ENCODE measurements around the gene CPS1. TPM values are rescaled to one million over a fixed set of nuclear protein-coding genes. Genes with fewer than 3 reads are reported as not detected.

CPS1 gene
- total RNA-seq, 1 donor from 2014 or later, result 3.0 TPM

DNA sequence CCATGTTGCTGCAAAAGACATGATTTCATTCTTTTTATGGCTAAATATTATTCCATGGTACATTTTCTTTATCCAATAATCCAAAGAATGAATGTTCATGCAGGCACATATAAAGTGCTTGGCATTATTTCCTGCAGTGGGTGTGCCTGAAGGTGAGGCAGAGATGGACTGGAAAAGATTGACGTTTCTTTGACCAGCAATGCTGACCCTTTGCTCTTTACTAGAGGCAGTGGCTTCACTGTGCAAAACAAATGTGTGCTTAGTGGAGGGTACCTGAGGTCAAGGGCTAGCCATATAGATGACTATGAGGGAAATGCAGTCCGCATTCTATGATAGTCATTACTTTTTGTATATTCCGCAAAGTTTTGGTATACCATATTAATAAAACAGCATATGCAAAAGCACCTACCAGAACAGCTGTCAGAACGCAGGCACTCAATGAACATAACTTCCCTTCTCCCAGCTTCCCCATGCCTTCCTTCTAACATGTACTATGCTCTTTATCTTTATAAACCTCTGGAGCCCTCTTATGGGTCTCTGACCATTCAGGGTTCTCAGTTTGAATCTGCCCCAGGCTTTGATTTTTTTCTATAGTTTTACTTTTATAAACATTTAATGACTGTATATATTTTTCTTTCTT is 32.6 kb upstream of the CPS1 start:
- DNase-seq (no peak), ATAC-seq (no peak)

GRCh38 chr2:210524533-210524932 is 31.9 kb upstream of the CPS1 start:
- H3K4me1 ChIP-seq, result no peaks in the 10 kb centered on the region
- no peak overlapping the region for H3K4me3 ChIP-seq
- no peak for ATAC-seq
- intact Hi-C loops (cut with DNase I), result no loop called here
- H3K36me3 ChIP-seq, result no peaks in the 10 kb centered on the region
- H3K27me3 ChIP-seq (ENCODE audit: low read depth), result no peaks in the 10 kb centered on the region
- H3K9me3 ChIP-seq, result no peaks in the 10 kb centered on the region
- H3K27ac ChIP-seq, result no peak overlapping the region
- TF ChIP-seq, protein P1, sequence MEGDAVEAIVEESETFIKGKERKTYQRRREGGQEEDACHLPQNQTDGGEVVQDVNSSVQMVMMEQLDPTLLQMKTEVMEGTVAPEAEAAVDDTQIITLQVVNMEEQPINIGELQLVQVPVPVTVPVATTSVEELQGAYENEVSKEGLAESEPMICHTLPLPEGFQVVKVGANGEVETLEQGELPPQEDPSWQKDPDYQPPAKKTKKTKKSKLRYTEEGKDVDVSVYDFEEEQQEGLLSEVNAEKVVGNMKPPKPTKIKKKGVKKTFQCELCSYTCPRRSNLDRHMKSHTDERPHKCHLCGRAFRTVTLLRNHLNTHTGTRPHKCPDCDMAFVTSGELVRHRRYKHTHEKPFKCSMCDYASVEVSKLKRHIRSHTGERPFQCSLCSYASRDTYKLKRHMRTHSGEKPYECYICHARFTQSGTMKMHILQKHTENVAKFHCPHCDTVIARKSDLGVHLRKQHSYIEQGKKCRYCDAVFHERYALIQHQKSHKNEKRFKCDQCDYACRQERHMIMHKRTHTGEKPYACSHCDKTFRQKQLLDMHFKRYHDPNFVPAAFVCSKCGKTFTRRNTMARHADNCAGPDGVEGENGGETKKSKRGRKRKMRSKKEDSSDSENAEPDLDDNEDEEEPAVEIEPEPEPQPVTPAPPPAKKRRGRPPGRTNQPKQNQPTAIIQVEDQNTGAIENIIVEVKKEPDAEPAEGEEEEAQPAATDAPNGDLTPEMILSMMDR (IDR thresholded peaks at IDR 0.05), result no peak
- DNase-seq, result no peak

More for the DNA sequence above, 32.6 kb upstream of the CPS1 start:
- no peaks in the 10 kb centered on the region for H3K9me3 ChIP-seq
- intact Hi-C loops (cut with DNase I), result no loop called here
- no peaks in the 10 kb centered on the region for H3K4me1 ChIP-seq
- TF ChIP-seq, protein P1 (IDR thresholded peaks at IDR 0.05), result no peak
- H3K27me3 ChIP-seq (ENCODE audit: low read depth), result no peaks in the 10 kb centered on the region
- no peaks in the 10 kb centered on the region for H3K36me3 ChIP-seq
- no peak overlapping the region for H3K27ac ChIP-seq
- H3K4me3 ChIP-seq, result no peak overlapping the region

DNA sequence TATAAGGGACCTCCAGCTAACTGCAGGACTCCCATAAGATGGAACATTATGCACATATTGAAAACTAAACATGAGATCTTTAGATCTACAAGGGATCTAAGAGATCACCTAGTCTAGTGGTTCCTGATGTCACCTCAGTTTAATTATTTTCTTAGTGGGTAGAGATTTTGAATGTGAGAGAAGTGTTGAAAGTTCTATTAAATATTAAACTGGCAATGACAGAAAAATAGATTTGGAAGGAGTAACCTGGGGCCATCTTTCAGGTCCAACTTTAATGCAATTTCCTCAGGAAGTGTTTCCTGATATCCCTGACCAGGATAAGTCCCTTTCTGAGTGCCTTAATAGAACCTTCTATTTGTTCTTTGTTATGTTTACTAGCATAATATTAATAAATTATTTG is 29.1 kb upstream of the CPS1 start:
- intact Hi-C loops (cut with DNase I), result no loop called here
- Histone ChIP-seq H3K36me3 (no peaks in the 10 kb centered on the region), H3K4me3 (no peak overlapping the region), H3K9me3 (no peaks in the 10 kb centered on the region), H3K27me3 (ENCODE audit: low read depth) (no peaks in the 10 kb centered on the region), H3K4me1 (no peaks in the 10 kb centered on the region), H3K27ac (no peak overlapping the region)
- TF ChIP-seq, protein P1 (IDR thresholded peaks at IDR 0.05), result no peak
- ATAC-seq (no peak), DNase-seq (no peak)

DNA sequence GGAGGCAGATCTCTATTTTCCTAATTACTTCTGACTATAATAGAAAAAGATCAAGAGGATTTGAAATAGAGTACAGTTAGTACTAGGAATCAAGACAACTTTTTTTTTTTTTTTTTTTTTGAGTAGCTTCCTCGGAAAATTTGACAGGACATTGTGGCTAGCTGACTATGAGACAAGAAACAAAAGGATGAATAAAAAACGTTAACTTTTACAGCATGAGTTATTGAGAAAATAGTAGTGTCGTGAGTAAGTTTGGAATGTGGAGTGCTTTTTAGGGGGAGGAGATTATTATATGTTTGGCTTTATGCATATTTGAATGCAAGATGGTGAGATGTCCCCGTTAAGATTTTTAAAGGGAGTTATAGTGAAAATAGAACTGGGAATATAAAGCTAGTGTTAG is 27.7 kb upstream of the CPS1 start:
- Histone ChIP-seq H3K4me1 (no peaks in the 10 kb centered on the region), H3K9me3 (no peaks in the 10 kb centered on the region), H3K27me3 (ENCODE audit: low read depth) (no peaks in the 10 kb centered on the region), H3K36me3 (no peaks in the 10 kb centered on the region), H3K4me3 (no peak overlapping the region), H3K27ac (no peak overlapping the region)
- TF ChIP-seq, protein P1 (IDR thresholded peaks at IDR 0.05), result no peak
- DNase-seq, result no peak
- ATAC-seq, result no peak
- intact Hi-C loops (cut with DNase I), result no loop called here

- H3K4me1 ChIP-seq, result no peaks in the 10 kb centered on the region
- no peak overlapping the region for H3K4me3 ChIP-seq
- H3K36me3 ChIP-seq, result no peaks in the 10 kb centered on the region
- no peak overlapping the region for H3K27ac ChIP-seq
- H3K9me3 ChIP-seq, result no peaks in the 10 kb centered on the region
- ATAC-seq (no peak), DNase-seq (no peak)
- intact Hi-C loops (cut with DNase I), result no loop called here
- no peaks in the 10 kb centered on the region for H3K27me3 ChIP-seq (ENCODE audit: low read depth)
- TF ChIP-seq, protein P1 (IDR thresholded peaks at IDR 0.05), result no peak
Measured at GRCh38 chr2:210531050-210531449, 25.3 kb upstream of the CPS1 start.
